CD14-positive monocyte (primary cell): ENCODE data around the gene CPEB1. TPM values are rescaled to one million over a fixed set of nuclear protein-coding genes. Genes with fewer than 3 reads are reported as not detected.

Experiments used
- DNase-seq, 3 donors: peaks; one replicate each; pipeline ENCODE4 v3.0.0-alpha.2; 2011 to 2022
- H2AFZ ChIP-seq: 2 replicates; pipeline ENCODE4 v1.6.0; 2012; ENCODE audit warnings: mild to moderate bottlenecking, low read depth, low read length, inconsistent platforms; ENCODE audit not compliant: insufficient read depth, poor library complexity, severe bottlenecking
- H3K27ac ChIP-seq, 2 donors: 1 replicate in 1 of 2; 2 replicates in 1 of 2; pipeline ENCODE4 v1.5.1; 2012 to 2013; ENCODE audit warnings: low read length in 2 of 2, control low read depth in 1 of 2, inconsistent platforms in 1 of 2, low read depth in 1 of 2, mild to moderate bottlenecking in 1 of 2
- H3K27me3 ChIP-seq, 2 donors: one replicate each; pipeline versions ENCODE4 v1.6.0 to v1.6.1; 2011 to 2013; ENCODE audit warnings: low read length in 2 of 2; ENCODE audit not compliant: control insufficient read depth in 2 of 2, insufficient read depth in 2 of 2
- H3K36me3 ChIP-seq, 2 donors: replicated peaks in 1 of 2; 1 replicate in 1 of 2; 2 replicates in 1 of 2; pipeline versions ENCODE4 v1.5.1 to v1.6.1; 2012 to 2013; ENCODE audit warnings: low read length in 2 of 2, control low read depth in 1 of 2, inconsistent platforms in 1 of 2, mild to moderate bottlenecking in 1 of 2; ENCODE audit not compliant: insufficient read depth in 2 of 2, control insufficient read depth in 1 of 2
- H3K4me1 ChIP-seq, 2 donors: 1 replicate in 1 of 2; 2 replicates in 1 of 2; pipeline versions ENCODE4 v1.5.1 to v1.6.1; 2012 to 2013; ENCODE audit warnings: low read length in 2 of 2, control low read depth in 1 of 2, inconsistent platforms in 1 of 2, mild to moderate bottlenecking in 1 of 2, moderate library complexity in 1 of 2; ENCODE audit not compliant: insufficient read depth in 2 of 2, control insufficient read depth in 1 of 2
- H3K4me2 ChIP-seq: replicated peaks from 2 replicates; pipeline ENCODE3; 2012; ENCODE audit warnings: low read length, moderate library complexity, mild to moderate bottlenecking; ENCODE audit not compliant: poor library complexity, severe bottlenecking; ENCODE audit errors: extremely low read depth
- H3K4me3 ChIP-seq, 3 experiments: fragments of 200-600 bp in 1 of 3; sonication (generic) in 1 of 3; replicated peaks in 1 of 3; 1 replicate in 2 of 3; 2 replicates in 1 of 3; pipeline ENCODE4 v1.5.1; 2011 to 2013; ENCODE audit warnings: low read length in 3 of 3, mild to moderate bottlenecking in 3 of 3, control low read depth in 2 of 3, low read depth in 2 of 3, inconsistent platforms in 1 of 3, moderate library complexity in 1 of 3
- H3K79me2 ChIP-seq: 2 replicates; pipeline ENCODE4 v1.6.0; 2012; ENCODE audit warnings: mild to moderate bottlenecking, control low read depth, inconsistent platforms, low read length, moderate library complexity; ENCODE audit not compliant: insufficient read depth
- H3K9ac ChIP-seq: 2 replicates; pipeline ENCODE4 v1.6.0; 2017; ENCODE audit warnings: low read length, mild to moderate bottlenecking; ENCODE audit not compliant: insufficient read depth, poor library complexity, severe bottlenecking
- H3K9me3 ChIP-seq, 2 donors: replicated peaks in 1 of 2; 1 replicate in 1 of 2; 2 replicates in 1 of 2; pipeline versions ENCODE4 v1.5.1 to v1.6.1; 2012 to 2013; ENCODE audit warnings: low read length in 2 of 2, control low read depth in 1 of 2; ENCODE audit not compliant: control insufficient read depth in 1 of 2, insufficient read depth in 1 of 2
- H4K20me1 ChIP-seq: 2 replicates; pipeline ENCODE4 v1.6.0; 2012; ENCODE audit warnings: mild to moderate bottlenecking, low read length, control low read depth, moderate library complexity; ENCODE audit not compliant: insufficient read depth
- H3K27ac Mint-ChIP-seq, 7 donors: one replicate each; pipeline ENCODE4 v1.8.0; 2020; ENCODE audit warnings: mild to moderate bottlenecking in 7 of 7, mixed read lengths in 7 of 7, moderate library complexity in 6 of 7, inconsistent platforms in 2 of 7
- H3K27me3 Mint-ChIP-seq, 3 donors: one replicate each; pipeline ENCODE4 v1.8.0; 2021 to 2022; ENCODE audit warnings: low read depth in 3 of 3, mild to moderate bottlenecking in 3 of 3, mixed read lengths in 3 of 3, moderate library complexity in 3 of 3, inconsistent platforms in 1 of 3
- H3K36me3 Mint-ChIP-seq, 2 donors: one replicate each; pipeline ENCODE4 v1.8.0; 2020; ENCODE audit warnings: mixed read lengths in 2 of 2, inconsistent platforms in 1 of 2, mild to moderate bottlenecking in 1 of 2
- H3K4me1 Mint-ChIP-seq: one replicate; pipeline ENCODE4 v1.8.0; 2020; ENCODE audit warnings: mild to moderate bottlenecking, mixed read lengths
- H3K4me3 Mint-ChIP-seq, 2 donors: one replicate each; pipeline ENCODE4 v1.8.0; 2020; ENCODE audit warnings: mild to moderate bottlenecking in 2 of 2, mixed read lengths in 2 of 2, moderate library complexity in 1 of 2
- H3K9me3 Mint-ChIP-seq, 7 donors: one replicate each; pipeline ENCODE4 v1.8.0; 2020 to 2022; ENCODE audit warnings: mixed read lengths in 7 of 7, mild to moderate bottlenecking in 6 of 7, moderate library complexity in 6 of 7, inconsistent platforms in 2 of 7
- CTCF ChIP-seq: fragments of 200-600 bp; IDR thresholded peaks from one replicate; pipeline ENCODE4 v1.8.0; 2022; ENCODE audit warnings: antibody characterized with exemption, mild to moderate bottlenecking
- WGBS: methylation state at CpG from one replicate; pipeline ENCODE4 v1.1.5; 2013; ENCODE audit warnings: missing lambda C conversion rate; ENCODE audit not compliant: insufficient coverage; 5-methylcytosine and 5-hydroxymethylcytosine counted together
- intact Hi-C, 2 donors: fragments of 100-400 bp; cut with micrococcal nuclease; formaldehyde crosslinking; loops; one replicate each; pipeline versions ENCODE4 v1.15.0 to v1.15.1; 2023
- polyA plus RNA-seq, 3 donors: library from polyadenylated mRNA; depleted of rRNA in 1 of 3; unstranded in 2 of 3; stranded (reverse) in 1 of 3; fragments of 300-500 nt in 2 of 3; fragments of >200 nt in 1 of 3; fragmentation: Illumina TruSeq in 2 of 3; gene quantifications; 1 replicate in 2 of 3; 2 replicates in 1 of 3; pipeline ENCODE4 v1.2.3, GENCODE V29; 2012 to 2021

The CPEB1 gene
- polyA plus RNA-seq, 3 donors = not detected

- WGBS = 100% methylated on average over 1 of the region's 4 CpGs
- H3K9me3 Mint-ChIP-seq = peaks cover 0 to 3% (median 0%) of the 10 kb centered on the region in 7 donors
- intact Hi-C loops = no loop called here
- H2AFZ ChIP-seq = no peak overlapping the region
- H3K9me3 ChIP-seq = no peaks in the 10 kb centered on the region
- no peaks in the 10 kb centered on the region for H3K4me1 ChIP-seq
- no peaks in the 10 kb centered on the region for H4K20me1 ChIP-seq
- no peak overlapping the region for H3K4me2 ChIP-seq
- TF ChIP-seq CTCF = no peak
- H3K36me3 ChIP-seq = no peaks in the 10 kb centered on the region
- H3K36me3 Mint-ChIP-seq = no peaks in the 10 kb centered on the region
- no peaks in the 10 kb centered on the region for H3K27me3 ChIP-seq
- H3K9ac ChIP-seq = no peak overlapping the region
- no peaks in the 10 kb centered on the region for H3K79me2 ChIP-seq
- H3K4me3 Mint-ChIP-seq = no peak overlapping the region
- H3K27ac Mint-ChIP-seq = no peak overlapping the region
- H3K4me1 Mint-ChIP-seq = no peaks in the 10 kb centered on the region
- no peak overlapping the region for H3K4me3 ChIP-seq
- no peak for DNase-seq
- no peak overlapping the region for H3K27ac ChIP-seq
- H3K27me3 Mint-ChIP-seq = peaks cover 0 to 7% (median 5%) of the 10 kb centered on the region in 3 donors
Observed at GRCh38 chr15:82625136-82625535, 22.0 kb downstream of the CPEB1 start.

GRCh38 chr15:82624438-82624837 lies 22.7 kb downstream of the CPEB1 start:
- H3K4me3 Mint-ChIP-seq = no peak overlapping the region
- Histone ChIP-seq H3K4me2 (no peak overlapping the region), H2AFZ (no peak overlapping the region), H3K9me3 (no peaks in the 10 kb centered on the region), H3K27me3 (no peaks in the 10 kb centered on the region), H3K9ac (no peak overlapping the region), H3K79me2 (no peaks in the 10 kb centered on the region), H3K27ac (no peak overlapping the region), H3K4me1 (no peaks in the 10 kb centered on the region), H4K20me1 (no peaks in the 10 kb centered on the region), H3K36me3 (no peaks in the 10 kb centered on the region), H3K4me3 (no peak overlapping the region)
- DNase-seq = no peak
- no peak overlapping the region for H3K27ac Mint-ChIP-seq
- H3K36me3 Mint-ChIP-seq = no peaks in the 10 kb centered on the region
- intact Hi-C loops = no loop called here
- no peaks in the 10 kb centered on the region for H3K4me1 Mint-ChIP-seq
- peaks cover 0 to 3% (median 0%) of the 10 kb centered on the region in 7 donors for H3K9me3 Mint-ChIP-seq
- no peak for TF ChIP-seq CTCF
- H3K27me3 Mint-ChIP-seq = peaks cover 0 to 7% (median 5%) of the 10 kb centered on the region in 3 donors
- WGBS = 100% methylated on average over 1 of the region's 3 CpGs
